NCI-H1694 (cell line): ENCODE results near the gene SLAMF9.

Experiments
- DNase-seq: peaks from one replicate; lab custom pipeline; 2025; lab: John Stamatoyannopoulos, UW

Gene SLAMF9

DNA sequence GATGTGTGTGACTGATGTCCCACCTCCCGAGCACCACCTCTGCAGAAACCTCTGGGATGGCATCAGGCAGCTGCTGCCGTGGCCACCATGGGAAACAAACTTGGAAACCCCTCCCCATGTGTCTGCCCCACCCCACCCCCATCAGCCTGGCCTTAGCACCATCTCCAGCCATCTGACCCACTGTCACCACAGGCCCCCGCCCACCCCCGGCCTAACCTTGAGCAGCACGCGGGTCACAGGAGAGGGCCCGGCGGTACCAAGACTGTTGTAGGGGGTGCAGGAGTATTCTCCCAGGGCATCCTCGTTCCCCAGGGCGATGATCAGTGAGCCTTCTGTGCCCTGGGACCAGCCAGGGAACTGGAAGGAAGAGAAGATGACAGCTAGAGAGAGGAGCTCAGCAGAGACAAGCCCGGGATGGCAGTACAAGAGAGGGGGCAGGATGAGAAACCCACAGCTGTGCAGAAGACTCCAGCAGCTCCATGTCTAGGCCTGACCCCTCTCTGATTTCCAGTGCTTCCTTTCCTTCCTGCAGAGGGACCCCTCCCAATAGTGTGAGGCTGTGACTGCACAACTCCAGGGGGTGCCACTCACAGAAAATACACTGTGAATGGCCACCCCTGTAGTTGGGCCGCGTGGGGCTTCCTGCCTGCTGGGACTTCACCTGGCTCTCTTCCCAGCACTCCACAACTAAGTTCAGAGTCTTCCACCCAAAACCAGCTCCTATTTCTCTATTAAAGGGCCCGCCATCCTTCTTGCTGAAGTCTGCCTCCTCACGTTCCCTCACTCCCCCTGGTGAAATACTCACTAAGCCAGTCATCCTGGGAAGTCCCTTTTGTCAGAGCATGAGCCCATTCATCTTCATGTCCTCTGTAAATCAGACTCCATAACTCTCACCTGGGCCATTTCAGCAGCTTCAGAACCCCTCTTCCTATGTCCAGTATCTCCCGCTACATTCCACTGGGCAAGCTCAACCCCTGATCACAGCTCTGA lies 21.4 kb downstream of the SLAMF9 start:
- no peak for DNase-seq

DNA sequence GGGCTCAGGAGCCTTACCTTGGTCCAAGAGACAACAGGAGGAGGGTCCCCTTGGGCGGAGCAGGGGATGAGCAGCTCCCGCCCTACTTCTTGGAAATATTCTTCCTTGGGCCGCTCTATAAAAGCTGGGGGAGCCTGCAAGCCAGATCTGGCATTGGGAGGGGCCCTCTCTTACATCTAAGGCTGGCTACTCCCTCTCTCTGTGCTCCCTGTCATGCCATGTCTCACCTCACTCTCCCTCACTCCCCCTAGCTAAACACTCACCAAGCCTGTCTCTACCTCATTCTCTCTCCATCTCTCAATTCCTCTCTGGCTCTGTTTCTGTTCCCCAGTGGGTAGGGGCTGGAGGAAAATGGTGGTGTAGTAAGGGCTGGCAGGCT lies 22.3 kb downstream of the SLAMF9 start:
- no peak for DNase-seq

DNA sequence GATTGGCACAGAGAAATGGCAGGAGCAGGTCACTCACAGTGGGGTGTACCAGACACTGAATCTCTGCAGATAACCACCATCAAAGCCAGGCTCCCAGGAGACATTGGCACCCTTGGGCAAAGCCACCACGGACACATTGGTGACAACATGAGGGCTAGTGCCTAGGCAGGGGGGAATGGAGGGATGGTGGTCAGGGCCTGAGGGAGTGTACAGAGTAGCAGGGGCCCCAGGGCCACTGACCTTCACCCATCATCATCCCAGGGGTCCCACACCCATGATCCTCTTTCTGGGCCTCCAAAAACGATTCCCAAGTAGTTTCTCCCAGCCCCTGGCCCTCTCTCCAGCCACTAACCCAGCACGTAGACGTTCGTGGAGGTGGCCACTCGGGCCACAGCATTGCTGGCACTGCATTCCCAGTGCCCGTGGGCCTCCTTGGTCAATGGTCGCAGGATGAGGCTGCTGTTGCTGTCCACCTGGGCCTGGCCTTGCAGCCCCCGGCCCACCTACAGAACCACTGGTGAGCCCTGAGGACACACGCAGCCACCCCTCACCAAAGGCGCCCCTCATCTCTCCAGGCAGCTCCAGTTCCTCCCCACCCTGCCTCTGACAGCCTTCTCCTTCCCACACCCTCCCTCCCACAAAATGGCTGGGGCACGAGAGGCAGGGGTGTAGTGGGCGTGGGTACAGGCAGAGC lies 22.8 kb downstream of the SLAMF9 start:
- no peak for DNase-seq

DNA sequence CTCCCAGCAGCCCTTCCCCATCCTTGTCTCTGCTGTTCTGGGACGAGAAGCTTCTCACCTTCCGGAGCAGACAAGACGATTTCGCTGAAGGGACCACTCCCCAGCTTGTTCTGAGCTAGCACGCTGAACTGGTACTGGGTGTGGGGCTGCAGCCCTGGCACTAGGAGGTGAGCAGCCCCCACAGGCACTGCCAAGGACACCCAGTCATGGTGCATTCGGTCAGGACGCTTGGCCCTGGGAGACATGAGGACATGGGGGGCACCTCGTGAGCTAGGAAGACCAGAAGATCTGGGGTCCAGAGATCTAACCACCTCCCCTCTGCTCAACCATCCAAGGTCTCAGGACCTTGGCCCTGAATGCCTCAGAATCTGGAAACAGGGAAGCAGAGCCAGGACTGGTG lies 23.4 kb downstream of the SLAMF9 start:
- DNase-seq = no peak

DNA sequence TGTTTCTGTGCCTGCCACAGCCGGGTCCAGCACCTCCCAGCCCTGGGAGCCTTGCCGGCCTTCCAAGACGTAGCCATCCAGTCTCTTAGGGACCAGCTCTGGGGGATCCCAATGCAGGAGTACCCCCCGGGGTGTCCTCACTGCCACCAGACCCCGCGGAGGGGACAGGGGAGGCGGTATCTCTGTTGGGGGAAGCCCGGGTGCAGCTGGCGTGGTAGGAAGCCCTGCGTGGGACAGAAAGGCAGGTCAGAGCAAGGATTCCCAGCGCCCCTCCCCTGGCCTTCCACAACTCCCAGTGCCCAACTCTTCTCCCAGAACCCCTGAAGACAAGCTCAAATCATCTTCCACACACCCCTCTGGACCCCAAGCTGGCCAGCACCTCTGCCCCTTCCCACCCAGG lies 23.8 kb downstream of the SLAMF9 start:
- no peak for DNase-seq

DNA sequence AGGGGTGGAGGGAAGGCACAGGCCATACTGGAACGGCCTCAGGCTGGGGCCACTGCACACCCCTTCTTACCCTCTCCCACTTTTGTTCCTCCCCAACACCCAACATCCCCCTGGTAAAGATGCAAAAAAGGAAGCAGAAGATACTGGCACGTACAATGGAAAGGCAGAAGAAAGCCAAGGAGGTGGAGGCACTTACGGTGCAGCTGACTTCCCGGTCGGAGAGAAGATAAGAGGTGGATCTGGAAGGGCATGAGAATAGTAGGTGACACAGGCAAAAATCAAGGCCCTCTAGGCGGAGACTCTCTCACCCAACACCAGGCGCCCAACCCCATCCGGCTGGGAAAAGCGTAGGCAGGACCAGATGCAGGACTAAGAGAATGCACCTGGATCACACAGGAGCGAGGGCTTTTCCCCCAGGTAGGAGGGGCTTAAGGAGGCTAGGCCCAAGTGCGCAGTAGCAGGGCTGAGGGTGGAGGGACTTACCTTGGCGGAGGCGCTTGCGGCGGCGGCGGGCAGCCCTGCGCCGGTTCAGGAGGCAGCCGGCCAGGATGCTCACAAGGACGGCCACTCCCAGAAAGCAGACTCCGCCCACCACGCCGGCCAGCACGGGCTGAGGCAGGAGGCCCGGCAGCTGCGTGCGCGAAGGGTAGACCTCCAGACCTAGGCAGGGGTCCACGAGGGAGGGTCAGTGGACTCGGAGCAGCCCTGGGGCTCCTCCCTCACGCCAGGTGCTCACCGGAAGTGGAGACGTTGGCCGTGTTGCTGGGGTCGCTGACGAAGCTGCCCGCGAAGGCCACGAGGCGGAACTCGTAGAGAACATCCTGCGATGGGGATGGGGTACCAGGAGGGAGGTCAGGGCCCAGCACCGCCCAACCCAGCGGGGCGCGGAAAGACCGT lies 24.6 kb downstream of the SLAMF9 start:
- no peak for DNase-seq

DNA sequence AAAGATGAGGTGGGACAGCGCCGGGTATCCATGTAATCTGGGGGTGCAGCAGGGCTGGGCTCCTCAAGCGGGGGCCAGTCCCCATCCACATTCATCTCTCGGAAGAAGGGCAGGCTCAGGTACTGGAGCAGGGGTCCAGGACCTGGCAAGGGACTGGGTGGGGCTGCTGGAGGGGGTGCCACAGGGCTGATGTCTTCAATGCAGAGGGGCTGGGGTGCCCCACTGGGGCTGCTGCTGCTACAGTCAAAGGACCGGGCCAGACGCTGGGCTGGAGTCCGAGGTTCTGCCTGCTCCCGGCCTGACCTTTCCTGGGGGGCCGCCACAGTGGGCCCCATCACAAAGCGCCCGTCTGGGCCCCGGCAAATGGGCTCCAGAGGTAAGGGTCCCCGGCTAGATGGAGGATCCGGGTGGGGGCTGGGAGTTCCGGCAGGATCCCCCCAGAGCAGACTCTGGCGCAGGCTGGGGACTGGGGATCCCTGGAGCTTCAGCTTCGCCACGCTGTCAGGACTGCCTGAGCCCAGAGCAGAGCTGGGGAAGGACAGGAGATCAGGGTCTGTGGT lies 25.5 kb downstream of the SLAMF9 start:
- no peak for DNase-seq

DNA sequence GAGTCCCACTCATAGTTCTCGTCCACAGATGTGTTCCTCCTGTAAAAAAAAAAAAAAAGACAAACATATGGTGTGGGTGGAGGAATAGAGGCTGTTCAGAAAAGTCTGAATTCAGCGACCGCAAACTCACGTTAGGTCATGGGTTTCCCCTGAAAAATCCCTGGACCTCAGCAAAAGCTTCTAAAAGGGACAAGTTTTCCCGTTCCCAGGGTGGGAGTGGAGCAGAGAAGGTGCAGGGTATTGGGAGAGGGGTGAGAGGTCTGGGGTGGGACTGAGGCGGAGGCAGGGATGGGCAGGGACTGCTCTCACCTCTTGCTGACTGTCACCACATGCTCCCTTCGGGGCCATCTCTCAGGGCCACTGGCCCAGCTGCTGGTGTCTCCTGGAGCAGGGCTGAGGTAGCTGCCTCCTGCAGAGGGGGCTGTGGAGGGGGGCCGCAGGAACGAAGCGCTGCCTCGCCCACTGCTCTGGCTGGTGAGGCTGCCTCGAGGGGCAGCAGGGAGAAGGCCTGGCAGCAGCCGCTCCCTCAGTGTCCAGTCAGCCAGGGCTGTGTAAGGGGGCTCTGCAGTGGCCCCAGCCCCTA lies 26.1 kb downstream of the SLAMF9 start:
- peak; percentile 63 for DNase-seq

DNA sequence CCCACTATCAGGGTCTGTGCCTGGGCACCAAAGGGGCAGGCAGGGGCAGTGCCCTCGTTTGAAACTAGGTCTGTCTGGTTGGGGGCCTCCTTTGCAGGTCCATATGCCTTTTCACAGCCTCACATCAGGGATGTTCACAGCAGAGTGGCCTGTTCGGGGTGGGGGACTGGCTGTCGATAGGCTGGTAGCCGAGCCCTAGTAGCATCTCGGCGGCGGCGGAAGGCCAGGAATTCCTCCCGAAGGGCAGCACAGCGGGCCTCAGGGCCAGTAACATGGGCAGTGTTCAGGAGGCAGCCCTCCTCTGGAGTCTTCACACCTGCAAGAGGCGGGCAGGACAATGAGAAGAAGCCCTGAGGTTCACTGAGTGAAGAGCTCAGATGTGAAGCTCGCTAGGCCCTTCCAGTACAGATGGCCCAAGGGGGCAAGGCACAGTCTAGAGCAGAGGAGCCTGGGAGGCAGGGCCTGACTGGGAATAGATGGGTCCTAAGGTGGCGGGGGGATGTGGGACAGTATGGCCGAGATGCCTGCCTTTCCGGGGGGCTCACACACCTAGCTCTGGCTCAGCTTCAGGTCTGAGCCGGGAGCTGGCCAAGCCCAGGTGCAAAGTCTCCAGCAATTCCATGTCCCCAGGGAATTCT lies 26.7 kb downstream of the SLAMF9 start:
- DNase-seq = no peak

DNA sequence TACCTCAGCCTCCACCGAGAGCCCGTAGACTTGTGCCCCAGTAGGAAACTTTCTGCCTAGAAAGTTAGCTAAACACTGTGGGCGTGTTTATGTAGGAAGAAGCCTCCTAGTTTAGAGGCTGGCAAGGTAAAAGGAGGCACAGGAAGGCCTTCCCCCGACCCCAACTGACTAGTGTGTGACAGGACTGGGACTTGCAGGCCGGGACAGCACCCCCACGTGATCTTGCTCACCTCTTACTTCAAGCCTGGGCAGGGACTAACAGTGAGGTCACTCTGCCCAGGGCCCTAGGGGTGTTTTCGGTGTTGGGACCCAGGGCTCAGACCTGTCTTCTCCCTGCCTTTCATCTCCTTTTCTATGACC lies 28.3 kb downstream of the SLAMF9 start:
- DNase-seq = no peak

DNA sequence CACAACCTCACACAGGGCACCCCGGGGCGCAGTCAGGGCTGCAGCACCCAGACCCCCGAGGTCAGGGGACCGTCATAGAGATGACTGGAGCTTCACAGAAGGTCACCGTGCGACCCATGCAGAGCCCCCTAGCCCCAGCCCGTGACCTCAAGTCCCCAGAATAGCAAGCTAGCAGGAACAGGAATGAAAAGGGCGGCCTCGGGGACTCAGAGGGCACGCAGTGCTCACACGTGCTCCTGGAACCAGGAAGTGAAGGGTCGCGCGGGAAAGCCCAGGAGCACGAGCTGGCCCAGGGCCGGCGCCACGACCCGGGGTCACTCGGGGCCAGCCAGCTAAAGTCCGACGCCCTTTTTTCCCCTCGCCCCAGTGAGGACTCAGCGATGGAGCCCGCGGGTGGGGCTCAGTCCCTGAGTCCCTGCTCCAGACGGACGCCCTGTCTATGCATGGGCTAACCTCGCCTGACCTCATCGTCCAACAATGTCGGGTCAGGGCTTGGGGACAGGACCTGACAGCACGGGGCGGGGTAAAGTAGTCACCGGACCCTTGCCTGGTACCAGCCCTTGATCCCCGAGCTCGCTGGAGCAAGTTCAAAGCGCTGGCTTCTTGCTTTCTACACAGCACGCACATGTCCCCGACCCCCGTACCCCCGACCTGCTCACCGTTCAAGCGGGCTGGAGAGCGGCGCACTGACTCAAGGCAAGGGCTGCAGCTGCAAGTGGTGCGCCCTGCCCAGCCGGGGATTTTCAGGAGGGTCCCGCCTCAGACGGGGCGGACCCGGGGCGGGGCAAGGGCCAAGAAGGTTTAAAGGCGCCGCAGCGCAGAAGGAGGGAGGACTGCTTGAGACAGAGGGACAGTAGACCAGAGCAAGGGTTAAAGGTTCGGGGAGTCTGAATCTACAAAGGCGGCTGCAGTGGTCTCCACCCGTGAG lies 29.0 kb downstream of the SLAMF9 start, which contains the start of gene TAGLN2:
TAGLN2 (minus strand) TSS at position 717 of the 928 bp plus-strand sequence. CDS start 4,998 bp downstream, outside the sequence.
- no peak for DNase-seq

DNA sequence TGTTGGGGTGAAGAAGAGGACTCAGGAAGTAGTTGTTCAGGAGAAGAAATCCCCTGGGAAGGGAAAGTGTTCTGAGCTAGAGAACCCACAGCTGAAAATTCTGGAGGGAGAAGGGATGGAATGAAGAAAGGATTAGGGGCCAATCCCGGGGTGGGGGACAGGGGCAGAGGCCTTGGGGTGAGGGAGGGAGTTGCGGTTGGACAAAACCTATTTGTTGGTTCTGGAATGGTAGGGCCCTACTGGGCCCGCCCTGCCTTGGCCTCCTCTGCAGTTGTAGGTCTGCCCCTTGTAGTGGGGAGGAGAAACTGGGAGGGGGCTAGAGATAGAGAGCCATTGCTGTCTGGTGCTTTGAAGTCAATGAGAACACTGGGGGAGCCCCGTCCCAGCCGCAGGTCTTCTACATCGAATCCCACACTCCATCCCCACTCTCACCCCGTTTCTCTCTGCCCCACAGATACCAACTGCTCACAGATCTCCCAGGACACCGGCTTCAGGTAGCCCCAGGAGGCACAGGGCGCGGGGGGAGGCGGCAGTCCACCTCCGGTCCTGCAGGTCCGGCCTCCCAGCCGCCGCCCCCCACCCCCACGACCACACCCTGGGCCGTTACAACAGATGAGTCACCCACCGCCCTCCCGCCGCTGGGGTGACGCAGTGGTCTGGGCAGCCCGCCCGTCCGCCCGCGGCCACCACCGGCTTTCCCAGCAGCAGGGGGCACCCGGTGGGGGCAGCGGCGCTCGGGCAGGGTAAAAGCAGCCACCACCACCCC lies 29.8 kb downstream of the SLAMF9 start:
- no peak for DNase-seq

DNA sequence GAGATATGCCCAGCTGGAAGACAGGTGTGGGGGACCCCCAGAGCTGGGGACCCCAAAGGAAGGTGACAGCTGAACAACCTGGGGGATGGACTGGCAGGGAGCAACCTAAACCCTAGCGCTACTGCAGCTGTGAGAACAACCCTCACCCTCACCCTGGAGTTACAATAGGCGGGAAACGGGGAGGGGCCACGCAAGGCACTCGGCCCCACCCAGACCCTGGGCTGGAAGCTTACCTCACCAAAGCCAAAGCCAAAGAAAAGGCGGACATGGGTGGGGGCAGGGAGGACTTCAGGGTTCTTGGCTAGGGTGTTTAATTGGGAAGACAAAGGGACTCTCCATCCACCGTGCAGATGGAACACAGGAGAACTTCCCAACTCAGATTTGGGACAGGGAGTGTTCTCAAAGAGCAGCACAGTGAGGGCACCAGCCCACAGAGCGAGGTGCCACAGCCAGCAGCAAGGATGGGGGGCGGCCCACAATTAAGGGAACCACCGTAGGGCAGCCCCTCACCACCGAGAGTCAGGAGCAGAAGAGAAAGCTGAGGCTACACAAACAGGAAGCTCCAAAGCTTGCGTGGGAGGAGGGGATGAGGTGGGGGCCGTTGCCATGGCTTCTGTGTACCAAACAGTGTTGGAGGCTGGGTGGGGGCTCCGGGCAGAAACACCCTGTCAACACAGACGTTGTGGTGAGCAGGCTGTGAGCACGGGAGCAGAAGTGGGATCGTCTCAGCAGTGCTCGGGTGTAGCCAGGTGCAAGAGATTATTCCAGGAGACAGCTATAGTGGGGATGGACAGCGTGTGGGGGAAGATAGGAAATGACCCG lies 30.6 kb downstream of the SLAMF9 start:
- DNase-seq = no peak

DNA sequence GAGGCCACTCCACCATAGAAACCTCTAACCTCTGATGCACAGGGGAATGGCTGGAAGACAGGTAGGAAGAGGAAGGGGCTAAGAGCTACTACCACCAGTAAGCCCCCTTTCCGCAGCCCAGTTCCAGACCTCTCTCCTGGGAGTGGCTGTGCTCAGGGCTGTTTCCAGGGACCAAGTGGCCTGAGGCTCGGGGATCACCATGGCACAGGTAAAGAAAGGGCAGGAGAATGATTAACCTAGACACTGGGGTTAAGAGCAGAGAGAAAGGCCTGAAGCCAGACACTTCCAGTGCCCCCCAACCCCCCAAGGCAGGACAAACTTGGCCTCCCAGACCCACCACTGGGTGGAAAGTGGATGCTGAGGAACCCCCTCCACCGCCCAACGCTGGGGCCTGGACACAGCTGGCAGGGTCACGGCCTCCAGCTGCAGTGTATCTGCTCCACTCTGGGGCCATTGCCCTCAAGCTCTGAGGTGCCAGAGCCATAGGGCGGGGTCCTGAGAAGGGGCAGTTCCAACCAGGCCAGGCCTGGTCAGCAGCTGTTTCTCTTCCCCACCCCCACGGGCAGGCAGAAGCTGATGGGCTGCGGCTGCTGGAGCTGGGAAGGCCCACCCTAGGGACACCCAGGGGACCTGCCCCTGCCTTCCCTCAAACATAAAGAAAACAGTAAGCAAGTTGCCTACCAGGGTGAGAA lies 31.4 kb downstream of the SLAMF9 start:
- no peak for DNase-seq

DNA sequence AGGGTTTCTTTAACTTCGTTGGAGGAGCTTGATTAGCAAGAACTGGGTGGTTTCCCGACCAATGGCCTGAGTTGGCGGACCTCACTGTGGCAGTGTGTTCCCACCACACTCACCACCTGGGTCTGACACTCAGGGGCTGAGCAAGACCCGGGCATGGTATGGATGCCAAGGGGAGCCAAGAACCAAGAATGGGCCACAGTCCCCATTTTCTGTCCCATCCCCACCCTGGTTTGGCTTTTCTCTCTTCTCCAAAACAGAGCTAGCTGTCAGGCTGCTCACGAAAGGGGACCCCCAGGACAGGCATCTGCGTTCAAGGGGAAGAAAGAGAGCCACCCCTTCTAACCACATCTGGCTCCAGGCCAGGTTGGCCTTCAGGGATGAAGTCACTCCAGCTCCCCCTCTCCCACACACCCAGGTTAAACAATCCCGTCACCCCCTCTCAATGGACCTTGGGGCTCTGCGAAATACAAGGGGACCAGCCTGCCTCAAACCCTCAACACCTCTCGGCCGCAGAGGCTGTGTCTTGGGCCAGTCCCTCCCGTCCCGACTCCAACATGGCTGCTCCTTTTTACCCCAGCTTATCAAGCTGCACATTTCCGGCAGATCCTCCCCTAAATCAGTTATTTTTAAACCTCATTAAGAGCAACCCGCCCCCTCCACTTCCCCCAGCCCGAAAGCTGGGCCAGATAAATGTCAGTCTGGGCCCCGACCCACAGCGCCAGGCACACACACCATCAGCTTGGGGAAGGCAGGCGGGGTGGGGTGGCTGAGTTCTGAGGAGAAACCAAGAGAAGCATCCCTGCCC lies 32.1 kb downstream of the SLAMF9 start:
- no peak for DNase-seq

DNA sequence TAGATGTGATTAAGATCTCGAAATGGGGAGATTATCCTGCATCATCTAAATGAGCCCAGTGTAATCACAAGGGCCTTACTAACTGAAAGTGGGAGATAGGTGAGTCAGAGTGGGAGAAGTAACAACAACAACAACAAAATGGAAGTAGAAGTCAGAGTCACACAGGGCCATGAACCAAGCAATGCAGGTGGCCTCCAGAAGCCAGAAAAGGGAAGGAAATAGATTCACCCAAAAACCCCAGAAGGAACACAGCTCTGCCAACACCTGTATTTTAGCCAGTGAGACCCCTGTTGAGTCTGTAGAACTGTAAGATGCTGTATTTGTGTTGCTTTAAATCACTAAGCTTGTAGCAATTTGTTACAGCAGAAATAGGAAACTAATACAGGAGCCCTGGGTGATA lies 32.8 kb downstream of the SLAMF9 start:
- no peak for DNase-seq

DNA sequence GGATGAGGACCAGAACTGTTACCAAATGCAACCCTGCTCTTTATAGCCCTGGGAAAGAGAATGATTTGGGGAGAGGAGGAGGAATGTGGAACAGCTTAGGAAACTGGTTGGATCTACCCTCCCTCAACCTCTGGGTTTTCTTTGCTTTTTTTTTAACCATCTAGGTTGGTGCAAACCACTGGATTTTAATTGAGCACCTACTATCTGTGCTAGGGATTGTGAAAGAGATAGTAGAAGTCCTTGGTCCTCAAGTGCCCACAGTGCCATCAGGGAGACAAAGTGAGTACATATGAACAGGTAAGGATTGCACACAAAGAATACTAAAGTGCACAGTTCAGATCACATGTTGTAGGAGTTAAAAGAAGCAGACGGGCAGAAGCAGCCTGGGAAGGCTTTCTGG lies 33.4 kb downstream of the SLAMF9 start:
- no peak for DNase-seq
